Central memory CD4-positive, alpha-beta T cell (primary cell): Measurements from ENCODE around the gene GREB1L.
"Not testable (repeated sequence)": the region's sequence is repeated elsewhere in the genome, so short reads cannot be mapped to it uniquely, and the experiment has no call there.

ENCODE experiments used
- DNase-seq: peaks from one replicate; pipeline ENCODE4 v3.0.0; 2022

The GREB1L gene

GRCh38 chr18:21265971-21266673 is 24.1 kb downstream of the GREB1L start:
- DNase-seq: no peak

- DNase-seq: no peak
Observed at GRCh38 chr18:21267400-21267799, 25.4 kb downstream of the GREB1L start.

DNA sequence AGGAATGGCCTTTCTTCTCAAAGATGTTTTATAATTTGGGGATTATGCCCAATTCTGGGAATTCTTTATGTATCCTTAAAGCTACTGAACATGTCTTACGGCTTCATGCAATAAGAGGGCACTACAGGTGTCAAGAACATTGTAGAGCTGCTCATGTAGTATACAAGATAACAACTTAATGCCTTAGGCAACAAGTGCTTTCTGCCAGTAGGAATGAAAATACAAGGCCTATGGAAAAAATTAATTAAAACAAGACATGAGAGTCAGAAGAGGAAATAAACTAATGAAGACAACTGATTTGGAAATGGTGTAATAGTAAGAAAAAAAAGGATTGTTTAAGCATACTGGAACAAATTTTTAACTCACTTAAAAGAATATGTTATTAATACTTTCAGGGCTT is 27.3 kb downstream of the GREB1L start:
- no peak for DNase-seq

DNA sequence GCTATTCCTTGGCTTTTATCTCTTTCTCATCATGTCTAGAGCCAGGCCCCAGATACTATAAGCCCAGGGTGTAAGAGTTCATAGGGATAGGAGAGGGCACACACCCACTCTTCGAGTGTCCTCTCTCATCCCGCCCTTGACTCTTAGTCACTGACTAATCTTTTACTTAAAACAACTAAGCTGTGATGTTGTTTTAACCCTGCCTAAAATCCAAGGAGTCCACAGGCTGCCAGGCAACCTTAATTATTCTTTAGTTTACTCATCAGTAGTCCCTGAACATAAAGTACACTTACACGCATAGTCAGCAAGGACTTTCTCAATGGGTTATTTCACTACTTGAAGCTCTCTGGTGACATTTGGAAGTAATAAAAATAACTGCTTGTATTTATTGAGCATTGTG is 28.4 kb downstream of the GREB1L start:
- DNase-seq: no peak

DNA sequence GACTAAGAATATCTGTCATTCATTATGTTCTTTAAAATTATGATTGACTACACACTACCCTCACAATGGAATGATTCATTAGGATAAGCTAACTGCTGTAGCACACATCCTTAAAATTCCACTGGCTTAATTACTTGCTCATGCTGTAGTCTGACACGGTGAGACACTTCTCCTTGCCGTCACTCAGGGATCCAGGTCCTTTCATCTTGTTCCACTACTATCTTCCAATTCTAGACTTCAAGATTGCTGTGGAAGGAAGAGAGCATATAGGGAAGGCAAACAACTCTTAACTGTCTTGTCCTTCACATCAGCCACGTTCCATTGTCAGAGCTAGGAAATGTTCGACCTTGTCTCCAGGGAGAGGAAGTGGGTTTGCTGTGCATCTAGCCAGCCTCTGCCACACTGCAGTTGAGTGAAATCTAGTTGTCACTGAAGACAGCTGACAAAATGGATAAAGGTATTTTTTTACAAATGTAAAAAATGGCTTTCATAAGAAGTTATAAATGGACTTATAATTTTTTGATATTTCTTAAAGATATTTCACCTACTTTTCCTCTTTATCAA is 30.1 kb downstream of the GREB1L start:
- no peak for DNase-seq

- no peak for DNase-seq
Observed at GRCh38 chr18:21273568-21273967, 31.5 kb downstream of the GREB1L start.

DNA sequence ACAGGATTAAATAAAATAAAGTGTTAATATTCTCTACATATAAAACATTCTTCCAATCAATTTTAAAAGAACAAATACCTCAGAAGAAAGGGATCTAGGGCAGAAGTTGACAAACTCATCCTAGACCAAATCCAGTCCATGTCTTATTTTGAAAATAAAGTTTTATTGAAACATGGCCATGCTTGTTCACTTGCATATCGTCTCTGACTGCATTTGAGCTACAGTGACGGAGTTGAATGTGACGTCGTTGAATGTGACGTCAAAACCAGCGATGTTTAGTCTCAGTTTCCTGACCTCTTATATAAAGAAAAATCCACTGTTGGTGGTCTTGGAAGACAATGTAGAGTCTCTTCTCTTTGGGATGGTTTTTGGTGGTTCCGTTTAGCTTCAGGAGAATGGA is 33.6 kb downstream of the GREB1L start:
- DNase-seq: no peak

- DNase-seq: no peak
Observed at GRCh38 chr18:21277578-21277977, 35.5 kb downstream of the GREB1L start.

DNA sequence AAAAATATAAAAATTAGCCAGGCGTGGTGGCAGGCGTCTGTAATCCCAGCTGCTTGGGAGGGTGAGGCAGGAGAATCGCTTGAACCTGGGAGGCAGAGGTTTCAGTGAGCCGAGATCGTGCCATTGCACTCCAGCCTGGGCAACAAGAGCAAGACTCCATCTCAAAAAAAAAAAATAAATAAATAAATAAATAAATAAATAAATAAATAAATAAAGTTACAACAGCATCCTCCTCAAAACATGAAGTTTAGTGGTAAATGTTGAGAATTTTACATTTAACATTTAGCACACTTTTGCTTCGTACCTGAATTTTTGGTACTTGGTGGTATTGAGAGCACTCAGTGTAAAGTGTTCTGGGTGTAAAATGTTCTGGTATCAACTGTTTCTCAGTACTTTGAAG is 36.2 kb downstream of the GREB1L start:
- not testable (repeated sequence) for DNase-seq

GRCh38 chr18:21281603-21282002 is 39.6 kb downstream of the GREB1L start:
- no peak for DNase-seq

DNA sequence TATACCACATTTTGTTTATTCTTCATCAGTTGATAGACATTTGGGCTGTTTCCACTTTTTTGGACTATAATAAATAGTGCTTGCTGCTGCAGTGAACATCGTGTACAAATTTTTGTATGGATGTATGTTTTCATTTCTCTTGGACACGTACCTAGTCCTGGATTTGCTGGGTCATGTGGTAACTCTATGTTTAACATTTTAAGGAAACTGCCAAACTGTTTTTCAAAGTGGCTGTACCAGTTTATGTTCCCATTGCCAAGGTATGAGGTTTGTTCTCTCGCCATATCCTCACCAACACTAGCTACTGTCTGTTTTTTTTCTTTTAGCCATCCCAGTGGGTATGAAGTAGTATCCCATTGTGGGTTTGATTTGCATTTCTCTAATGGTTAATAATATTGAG is 42.5 kb downstream of the GREB1L start:
- no peak for DNase-seq

DNA sequence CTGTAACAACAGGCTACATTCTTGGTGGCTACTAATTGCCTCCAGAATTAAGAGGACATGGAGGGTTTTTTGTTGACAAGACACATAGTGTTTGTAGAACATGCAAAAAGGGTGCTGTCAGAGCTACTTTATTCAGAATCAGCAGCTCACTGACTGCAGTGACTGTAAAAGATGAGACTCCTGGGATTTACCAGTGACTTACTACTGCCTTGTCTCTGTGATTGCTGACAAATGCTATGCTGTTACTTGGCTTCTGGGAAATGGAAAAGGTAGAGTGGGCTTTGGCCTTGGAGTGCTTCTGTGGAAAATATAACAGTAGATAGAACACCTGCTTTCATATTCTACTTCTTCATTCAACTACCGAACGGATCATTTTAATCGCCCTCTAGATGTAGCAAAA is 47.8 kb downstream of the GREB1L start:
- no peak for DNase-seq

GRCh38 chr18:21291106-21291505 is 49.1 kb downstream of the GREB1L start:
- no peak for DNase-seq

DNA sequence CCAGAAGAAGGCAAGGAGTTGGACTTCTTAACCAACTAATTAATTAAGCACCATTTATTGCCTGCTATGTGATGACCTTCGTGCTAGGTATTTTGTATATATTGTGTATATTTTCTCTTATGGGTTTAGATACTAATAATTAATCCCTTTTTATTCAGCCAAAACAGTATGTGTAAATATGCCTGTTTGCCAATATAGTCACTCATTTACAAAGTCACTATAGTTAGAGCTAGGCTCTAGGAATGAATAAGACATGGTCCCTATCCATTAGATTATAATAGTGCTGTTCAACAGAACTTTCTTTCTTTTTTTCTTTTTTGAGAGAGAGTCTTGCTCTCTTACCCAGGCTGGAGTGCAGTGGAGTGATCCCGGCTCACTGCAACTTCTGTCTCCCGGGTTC is 51.4 kb downstream of the GREB1L start:
- DNase-seq: no peak

- no peak for DNase-seq
Observed at GRCh38 chr18:21295101-21295500, 53.1 kb downstream of the GREB1L start.

DNA sequence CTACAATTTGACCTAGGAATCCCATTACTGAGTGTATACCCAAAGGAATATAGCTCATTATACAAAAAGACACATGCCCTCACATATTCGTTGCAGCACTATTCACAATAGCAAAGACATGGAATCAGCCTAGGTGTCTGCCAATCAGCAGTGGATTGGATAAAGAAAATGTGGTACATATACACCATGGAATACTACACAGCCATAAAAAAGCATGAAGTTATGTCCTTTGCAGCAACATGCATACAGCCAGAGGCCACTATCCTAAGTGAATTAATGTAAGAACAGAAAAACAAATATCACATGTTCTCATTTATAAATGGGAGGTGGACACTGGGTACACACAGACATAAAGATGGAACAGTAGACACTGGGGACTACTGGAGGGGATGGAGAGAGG is 54.0 kb downstream of the GREB1L start:
- DNase-seq: no peak

DNA sequence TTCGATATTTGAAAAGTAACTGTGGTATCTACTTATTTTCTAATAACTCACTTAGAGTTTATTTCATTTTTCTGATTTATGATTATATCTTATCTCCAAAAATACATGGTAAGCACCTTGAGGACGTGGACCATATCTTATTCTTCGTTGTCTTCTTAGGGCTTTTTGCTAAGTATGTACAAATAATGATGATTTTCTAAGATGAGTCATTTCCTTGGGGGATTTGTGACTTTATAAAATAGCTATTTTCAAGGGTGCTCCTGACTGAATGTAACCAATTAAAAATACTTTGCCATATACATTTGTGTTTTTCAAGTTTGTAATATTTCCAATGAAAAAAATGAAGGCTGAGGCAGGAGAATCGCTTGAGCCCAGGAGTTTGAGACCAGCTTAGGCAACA is 56.3 kb downstream of the GREB1L start:
- no peak for DNase-seq

DNA sequence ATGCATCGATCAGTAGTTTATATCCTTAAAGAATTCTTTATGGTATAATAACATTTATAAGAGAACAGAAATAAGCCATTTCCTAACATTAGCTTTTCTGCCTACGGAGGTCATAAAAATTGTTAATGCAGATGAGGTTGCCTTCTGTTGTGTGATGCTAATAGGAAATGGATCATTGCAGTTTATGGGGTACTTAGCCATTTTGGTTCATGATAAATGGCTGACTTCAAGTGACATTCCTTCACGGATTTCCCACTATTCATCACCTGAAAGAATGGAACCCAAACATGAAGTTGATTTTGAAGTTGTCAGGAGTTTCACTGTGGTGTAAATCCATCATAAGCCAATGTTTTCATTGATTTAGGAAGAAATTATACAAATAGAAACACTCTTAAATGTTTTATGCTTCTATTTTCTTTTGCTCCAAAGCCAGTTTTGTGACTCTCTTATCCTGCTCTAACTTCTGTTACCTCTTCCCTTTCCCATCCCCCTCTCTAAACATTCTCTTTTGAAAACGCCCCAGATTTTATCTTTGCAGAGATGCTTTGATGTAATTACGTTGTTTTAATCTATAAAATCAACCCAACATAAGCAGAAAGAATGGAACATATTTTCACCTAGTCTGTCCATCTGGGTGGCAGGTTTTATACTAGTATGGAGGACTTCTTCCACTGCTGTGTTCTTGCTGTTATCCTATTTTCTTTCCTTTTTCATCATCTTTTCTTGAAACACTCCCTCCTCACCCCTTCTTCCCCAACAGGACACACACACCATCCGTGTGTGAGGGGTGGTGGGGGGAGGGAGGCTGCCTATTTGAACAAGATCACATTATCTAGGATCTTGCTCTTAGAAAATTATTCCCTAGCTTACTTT is 58.2 kb downstream of the GREB1L start:
- DNase-seq: no peak

GRCh38 chr18:21300908-21301200 is 58.8 kb downstream of the GREB1L start:
- DNase-seq: no peak

GRCh38 chr18:21303445-21303844 is 61.4 kb downstream of the GREB1L start:
- no peak for DNase-seq

- DNase-seq: no peak
Observed at GRCh38 chr18:21303895-21304294, 61.9 kb downstream of the GREB1L start.

- DNase-seq: no peak
Observed at GRCh38 chr18:21305621-21306020, 63.6 kb downstream of the GREB1L start.

DNA sequence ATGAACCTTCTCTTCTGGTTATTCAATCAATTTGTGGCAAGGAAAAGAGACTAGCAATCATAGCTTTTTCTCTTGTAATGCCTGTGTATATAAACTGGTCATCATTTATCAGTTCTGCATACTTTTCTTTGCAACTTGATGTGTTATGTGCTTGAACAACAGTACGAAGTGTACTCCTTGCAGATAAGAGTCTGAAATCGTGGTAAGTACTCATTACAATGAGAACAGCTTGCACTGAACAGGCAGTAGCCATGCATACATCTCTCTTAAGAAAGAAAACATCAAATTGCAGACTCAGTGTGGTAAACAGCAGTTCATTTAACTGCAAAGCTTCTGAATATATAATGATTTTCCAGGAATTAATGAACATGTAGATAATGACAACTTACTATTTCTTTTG is 64.3 kb downstream of the GREB1L start:
- no peak for DNase-seq

DNA sequence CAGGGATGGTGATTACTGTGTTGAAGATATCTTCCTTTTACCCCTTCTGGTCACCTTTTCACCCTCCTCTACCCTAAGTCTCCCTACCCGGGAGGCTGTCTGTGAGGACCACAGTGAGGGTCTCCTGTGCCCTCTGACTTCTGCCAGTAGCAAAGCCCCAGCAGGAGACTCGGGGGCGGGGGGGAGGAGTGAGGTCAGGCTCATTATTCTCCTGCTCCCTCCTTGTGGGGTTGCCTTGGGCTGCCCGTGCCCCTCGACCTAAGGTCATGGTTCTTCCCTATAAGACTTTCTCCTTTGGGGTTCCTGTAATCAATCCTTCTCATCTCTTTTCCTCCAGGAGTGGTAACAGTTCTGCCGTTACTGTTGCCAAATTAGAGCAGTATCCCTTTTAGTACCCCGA is 65.5 kb downstream of the GREB1L start:
- no peak for DNase-seq
